Measurements from ENCODE around the gene TRIM52. TPM values are rescaled to one million over a fixed set of nuclear protein-coding genes. Genes with fewer than 3 reads are reported as not detected.

TRIM52 gene
- total RNA-seq, 1 experiment from 2014 or later, result 7.6 TPM

DNA sequence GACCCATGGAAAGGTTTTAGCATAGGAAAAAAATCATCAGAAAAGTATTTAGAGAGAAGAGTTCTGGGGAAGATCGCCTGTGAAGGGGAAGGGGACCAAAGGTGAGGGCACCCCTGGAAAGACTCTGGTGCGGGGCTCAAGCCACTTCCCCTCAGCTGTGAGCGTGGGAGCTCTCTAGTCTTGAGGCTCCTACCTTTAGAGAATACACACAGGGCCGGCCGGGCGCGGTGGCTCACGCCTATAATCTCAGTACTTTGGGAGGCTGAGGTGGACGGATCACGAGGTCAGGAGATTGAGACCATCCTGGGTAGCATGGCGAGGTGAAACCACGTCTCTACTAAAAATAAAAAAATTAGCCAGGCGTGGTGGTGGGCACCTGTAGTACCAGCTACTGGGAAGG is 30.9 kb downstream of the TRIM52 start:
- ATAC-seq (no peak), DNase-seq (ENCODE audit: low read depth, low spot score) (no peak)
- no peaks in the 10 kb centered on the region for H3K9me2 ChIP-seq (ENCODE audit: insufficient read depth)
- BruUV-seq (replicated peaks), result no TSS peak
- H3K9ac ChIP-seq (ENCODE audit: low read length), result no peak overlapping the region
- peaks cover 29% of the 10 kb centered on the region for H3K79me2 ChIP-seq (ENCODE audit: insufficient read depth, low read length)
- no peak overlapping the region for H2AFZ ChIP-seq (ENCODE audit: low read depth, low read length, poor library complexity, severe bottlenecking)
- no peaks in the 10 kb centered on the region for H4K20me1 ChIP-seq (ENCODE audit: insufficient read depth)
- H3K9me3 ChIP-seq (ENCODE audit: control insufficient read depth in 1 of 2, insufficient read depth in 1 of 2, low read depth in 1 of 2, low read length in 2 of 2), result no peaks in the 10 kb centered on the region
- TF ChIP-seq, protein P1, sequence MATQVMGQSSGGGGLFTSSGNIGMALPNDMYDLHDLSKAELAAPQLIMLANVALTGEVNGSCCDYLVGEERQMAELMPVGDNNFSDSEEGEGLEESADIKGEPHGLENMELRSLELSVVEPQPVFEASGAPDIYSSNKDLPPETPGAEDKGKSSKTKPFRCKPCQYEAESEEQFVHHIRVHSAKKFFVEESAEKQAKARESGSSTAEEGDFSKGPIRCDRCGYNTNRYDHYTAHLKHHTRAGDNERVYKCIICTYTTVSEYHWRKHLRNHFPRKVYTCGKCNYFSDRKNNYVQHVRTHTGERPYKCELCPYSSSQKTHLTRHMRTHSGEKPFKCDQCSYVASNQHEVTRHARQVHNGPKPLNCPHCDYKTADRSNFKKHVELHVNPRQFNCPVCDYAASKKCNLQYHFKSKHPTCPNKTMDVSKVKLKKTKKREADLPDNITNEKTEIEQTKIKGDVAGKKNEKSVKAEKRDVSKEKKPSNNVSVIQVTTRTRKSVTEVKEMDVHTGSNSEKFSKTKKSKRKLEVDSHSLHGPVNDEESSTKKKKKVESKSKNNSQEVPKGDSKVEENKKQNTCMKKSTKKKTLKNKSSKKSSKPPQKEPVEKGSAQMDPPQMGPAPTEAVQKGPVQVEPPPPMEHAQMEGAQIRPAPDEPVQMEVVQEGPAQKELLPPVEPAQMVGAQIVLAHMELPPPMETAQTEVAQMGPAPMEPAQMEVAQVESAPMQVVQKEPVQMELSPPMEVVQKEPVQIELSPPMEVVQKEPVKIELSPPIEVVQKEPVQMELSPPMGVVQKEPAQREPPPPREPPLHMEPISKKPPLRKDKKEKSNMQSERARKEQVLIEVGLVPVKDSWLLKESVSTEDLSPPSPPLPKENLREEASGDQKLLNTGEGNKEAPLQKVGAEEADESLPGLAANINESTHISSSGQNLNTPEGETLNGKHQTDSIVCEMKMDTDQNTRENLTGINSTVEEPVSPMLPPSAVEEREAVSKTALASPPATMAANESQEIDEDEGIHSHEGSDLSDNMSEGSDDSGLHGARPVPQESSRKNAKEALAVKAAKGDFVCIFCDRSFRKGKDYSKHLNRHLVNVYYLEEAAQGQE (IDR thresholded peaks at IDR 0.05; ENCODE audit: low read depth), result no peak
- TF ChIP-seq ZFX (IDR thresholded peaks at IDR 0.05), result no peak
- TF ChIP-seq CEBPB (IDR thresholded peaks at IDR 0.05; ENCODE audit: low read depth), result no peak
- no peak for TF ChIP-seq FOSL1 (IDR thresholded peaks at IDR 0.05; ENCODE audit: low read depth)
- TF ChIP-seq EZH2 (IDR thresholded peaks at IDR 0.05), result no peak
- TF ChIP-seq, protein P2, sequence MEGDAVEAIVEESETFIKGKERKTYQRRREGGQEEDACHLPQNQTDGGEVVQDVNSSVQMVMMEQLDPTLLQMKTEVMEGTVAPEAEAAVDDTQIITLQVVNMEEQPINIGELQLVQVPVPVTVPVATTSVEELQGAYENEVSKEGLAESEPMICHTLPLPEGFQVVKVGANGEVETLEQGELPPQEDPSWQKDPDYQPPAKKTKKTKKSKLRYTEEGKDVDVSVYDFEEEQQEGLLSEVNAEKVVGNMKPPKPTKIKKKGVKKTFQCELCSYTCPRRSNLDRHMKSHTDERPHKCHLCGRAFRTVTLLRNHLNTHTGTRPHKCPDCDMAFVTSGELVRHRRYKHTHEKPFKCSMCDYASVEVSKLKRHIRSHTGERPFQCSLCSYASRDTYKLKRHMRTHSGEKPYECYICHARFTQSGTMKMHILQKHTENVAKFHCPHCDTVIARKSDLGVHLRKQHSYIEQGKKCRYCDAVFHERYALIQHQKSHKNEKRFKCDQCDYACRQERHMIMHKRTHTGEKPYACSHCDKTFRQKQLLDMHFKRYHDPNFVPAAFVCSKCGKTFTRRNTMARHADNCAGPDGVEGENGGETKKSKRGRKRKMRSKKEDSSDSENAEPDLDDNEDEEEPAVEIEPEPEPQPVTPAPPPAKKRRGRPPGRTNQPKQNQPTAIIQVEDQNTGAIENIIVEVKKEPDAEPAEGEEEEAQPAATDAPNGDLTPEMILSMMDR (IDR thresholded peaks at IDR 0.05 in 2 of 3, conservative IDR thresholded peaks at IDR 0.05 in 1 of 3; ENCODE audit: borderline replicate concordance in 1 of 3, insufficient read depth in 1 of 3, low read depth in 2 of 3, low read length in 2 of 3), result no peak
- TF ChIP-seq SRF (IDR thresholded peaks at IDR 0.05; ENCODE audit: low read depth), result no peak
- no peak for TF ChIP-seq EGR1 (IDR thresholded peaks at IDR 0.05; ENCODE audit: low read depth)
- H3K4me2 ChIP-seq (ENCODE audit: low read length), result no peak overlapping the region
- ChIA-PET CTCF (no interaction called here), RAD21 (ENCODE audit: low non-redundant PET in 1 of 2, low total read pairs in 2 of 2, uncharacterized antibody in 2 of 2, unreplicated experiment in 2 of 2) (no interaction called here), POLR2A (no interaction called here)
- peaks cover 11 to 14% of the 10 kb centered on the region in 2 experiments; a peak in 3 of 4 replicates for H3K36me3 ChIP-seq (ENCODE audit: control insufficient read depth in 1 of 2, insufficient read depth in 2 of 2, low read length in 2 of 2)
- no peaks in the 10 kb centered on the region for H3K27me3 ChIP-seq (ENCODE audit: insufficient read depth, low read length)
- H3K27ac ChIP-seq (ENCODE audit: low read depth, low read length), result no peak overlapping the region
- intact Hi-C loops (cut with micrococcal nuclease), result no loop called here
- peaks cover 1 to 2% of the 10 kb centered on the region in 2 experiments; a peak in 3 of 4 replicates for H3K4me1 ChIP-seq (ENCODE audit: control insufficient read depth in 1 of 2, insufficient read depth in 2 of 2, low read length in 2 of 2)
- no peak overlapping the region for H3K4me3 ChIP-seq (replicated peaks in 1 of 2; ENCODE audit: low read depth in 1 of 2, low read length in 2 of 2)
